Thoracic aorta (tissue), 2 donors: Measurements from ENCODE around the gene ATP10A. TPM values are rescaled to one million over a fixed set of nuclear protein-coding genes. Genes with fewer than 3 reads are reported as not detected.

Source experiments
- ATAC-seq: fragments of 150-250 bp; one replicate; pipeline ENCODE4 v1.8.0; 2017; ENCODE audit warnings: low read depth; ENCODE audit not compliant: insufficient number of reproducible peaks, low FRiP score
- DNase-seq: peaks from one replicate; pipeline ENCODE4 v3.0.0-alpha.2; 2020; ENCODE audit warnings: low spot score
- H3K27ac ChIP-seq, 2 donors: fragments of 200-600 bp; sonication (generic); 1 replicate in 1 of 2; 2 replicates in 1 of 2; pipeline ENCODE4 v1.5.1; 2016; ENCODE audit warnings: mild to moderate bottlenecking in 2 of 2, moderate library complexity in 2 of 2
- H3K27me3 ChIP-seq: fragments of 200-600 bp; sonication (generic); replicated peaks from 2 replicates; pipeline ENCODE4 v1.6.0; 2016; ENCODE audit warnings: mild to moderate bottlenecking; ENCODE audit not compliant: insufficient read depth
- H3K36me3 ChIP-seq: fragments of 200-600 bp; sonication (generic); one replicate; pipeline ENCODE4 v1.5.1; 2016
- H3K4me1 ChIP-seq, 2 donors: fragments of 200-600 bp; sonication (generic); 1 replicate in 1 of 2; 2 replicates in 1 of 2; pipeline versions ENCODE4 v1.5.1 to v1.6.0; 2016; ENCODE audit warnings: low read depth in 2 of 2, mild to moderate bottlenecking in 1 of 2; ENCODE audit not compliant: control insufficient read depth in 1 of 2
- H3K4me3 ChIP-seq: fragments of 200-600 bp; sonication (generic); 2 replicates; pipeline ENCODE4 v1.5.1; 2016; ENCODE audit warnings: mild to moderate bottlenecking
- H3K9me3 ChIP-seq: fragments of 200-600 bp; sonication (generic); 2 replicates; pipeline ENCODE4 v1.5.1; 2016
- CTCF ChIP-seq: fragments of 200-600 bp; sonication (generic); IDR thresholded peaks from one replicate; pipeline ENCODE4 v1.5.1; 2019; ENCODE audit warnings: antibody characterized with exemption
- total RNA-seq, 2 donors: library from RNA; depleted of rRNA; stranded (reverse); fragments of >200 nt; gene quantifications; one replicate each; pipeline versions ENCODE4 v1.1.0 to v1.2.3, GENCODE V29; 2016

ATP10A gene
- total RNA-seq, 2 donors from 2014 or later: 59.4 to 89.8 TPM

- H3K36me3 ChIP-seq: peaks cover 11% of the 10 kb centered on the region
- DNase-seq (no peak), ATAC-seq (no peak)
- H3K27ac ChIP-seq: peak overlapping the region; percentile 74 to 89
- H3K27me3 ChIP-seq: no peaks in the 10 kb centered on the region
- TF ChIP-seq CTCF: no peak
- H3K4me3 ChIP-seq: no peak overlapping the region
- no peaks in the 10 kb centered on the region for H3K9me3 ChIP-seq
- H3K4me1 ChIP-seq: peaks cover 34 to 93% of the 10 kb centered on the region in 2 donors
These were observed 127.4 kb downstream of the ATP10A start for GRCh38 chr15:25735550-25736384.

GRCh38 chr15:25734680-25735355 is 128.3 kb downstream of the ATP10A start:
- ATAC-seq (no peak), DNase-seq (no peak)
- no peak overlapping the region for H3K4me3 ChIP-seq
- H3K27me3 ChIP-seq: no peaks in the 10 kb centered on the region
- H3K36me3 ChIP-seq: peaks cover 11% of the 10 kb centered on the region
- peaks cover 34 to 84% of the 10 kb centered on the region in 2 donors for H3K4me1 ChIP-seq
- H3K27ac ChIP-seq: peak overlapping the region; percentile 74 to 89
- no peaks in the 10 kb centered on the region for H3K9me3 ChIP-seq
- no peak for TF ChIP-seq CTCF

GRCh38 chr15:25733856-25734679 is 129.1 kb downstream of the ATP10A start:
- no peaks in the 10 kb centered on the region for H3K9me3 ChIP-seq
- no peaks in the 10 kb centered on the region for H3K27me3 ChIP-seq
- H3K4me1 ChIP-seq: peaks cover 33 to 76% of the 10 kb centered on the region in 2 donors
- H3K36me3 ChIP-seq: peaks cover 15% of the 10 kb centered on the region
- DNase-seq (no peak), ATAC-seq (no peak)
- TF ChIP-seq CTCF: no peak
- H3K27ac ChIP-seq: peak overlapping the region; percentile 25 to 49
- no peak overlapping the region for H3K4me3 ChIP-seq

GRCh38 chr15:25733036-25733855 is 129.9 kb downstream of the ATP10A start:
- no peak overlapping the region for H3K4me3 ChIP-seq
- H3K36me3 ChIP-seq: peaks cover 19% of the 10 kb centered on the region
- peak overlapping the region; percentile 14 to 35 for H3K27ac ChIP-seq
- no peak for TF ChIP-seq CTCF
- DNase-seq: no peak
- H3K27me3 ChIP-seq: no peaks in the 10 kb centered on the region
- H3K9me3 ChIP-seq: no peaks in the 10 kb centered on the region
- peaks cover 25 to 68% of the 10 kb centered on the region in 2 donors for H3K4me1 ChIP-seq
- no peak for ATAC-seq
